ENCODE data around the gene COL9A3.

DNA sequence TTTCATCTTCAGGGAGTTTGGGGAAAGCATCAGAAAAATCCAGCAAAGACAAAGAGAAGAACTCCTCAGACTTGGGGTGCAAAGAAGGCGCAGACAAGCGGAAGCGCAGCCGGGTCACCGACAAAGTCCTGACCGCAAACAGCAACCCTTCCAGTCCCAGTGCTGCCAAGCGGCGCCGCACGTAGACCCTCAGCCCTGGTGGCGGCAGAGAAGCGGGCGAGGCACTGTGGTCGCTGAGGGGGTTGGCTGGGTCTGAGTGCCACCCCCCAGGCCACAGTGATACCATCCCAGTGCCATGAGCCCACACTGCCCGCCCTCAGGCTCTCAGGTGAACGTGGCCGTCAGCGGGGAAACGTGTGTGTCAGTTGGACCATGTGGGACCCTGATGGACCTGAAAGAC, 17.4 kb upstream of the COL9A3 start:
- TF ChIP-seq POLR2AphosphoS5 (IDR thresholded peaks at IDR 0.05; ENCODE audit: borderline replicate concordance, low read depth, low read length) (no peak), EZH2 (IDR thresholded peaks at IDR 0.05) (no peak)
